HepG2 (cell line): Measurements from ENCODE around the gene INAFM1. TPM values are rescaled to one million over a fixed set of nuclear protein-coding genes. Genes with fewer than 3 reads are reported as not detected.

Experiments
- CEBPB ChIP-seq: IDR thresholded peaks from 2 replicates; pipeline ENCODE4 v1.6.1; 2011; ENCODE audit warnings: low read depth, low read length, improper control_type of control experiment, borderline replicate concordance
- FOXA1 ChIP-seq, 2 experiments: fragments of 450-650 bp in 1 of 2; sonication (generic) in 1 of 2; formaldehyde crosslinking in 1 of 2; IDR thresholded peaks; 2 replicates each; pipeline versions ENCODE4 v1.4.0 to v1.6.1; 2016 to 2020; ENCODE audit warnings: missing genetic modification reagents in 1 of 2
- FOXJ3 ChIP-seq: sonication (generic); formaldehyde crosslinking; IDR thresholded peaks from 2 replicates; pipeline ENCODE4 v1.4.0; 2020; ENCODE audit warnings: missing genetic modification reagents, mild to moderate bottlenecking, borderline replicate concordance
- GFI1 ChIP-seq: sonication (generic); formaldehyde crosslinking; IDR thresholded peaks from 2 replicates; pipeline ENCODE4 v1.5.0; 2020; ENCODE audit warnings: missing genetic modification reagents, mild to moderate bottlenecking, borderline replicate concordance
- HNF4G ChIP-seq, 2 experiments: sonication (generic) in 1 of 2; formaldehyde crosslinking in 1 of 2; IDR thresholded peaks; 2 replicates each; pipeline versions ENCODE4 v1.4.0 to v1.6.1; 2011 to 2020; ENCODE audit warnings: borderline replicate concordance in 2 of 2, low read depth in 2 of 2, mild to moderate bottlenecking in 2 of 2, low read length in 1 of 2, missing genetic modification reagents in 1 of 2, moderate library complexity in 1 of 2
- MAFK ChIP-seq, 2 experiments: IDR thresholded peaks in 1 of 2; conservative IDR thresholded peaks in 1 of 2; 2 replicates each; pipeline ENCODE4 v1.6.1; 2011; ENCODE audit warnings: improper control_type of control experiment in 2 of 2, low read length in 2 of 2
- PATZ1 ChIP-seq: sonication (generic); formaldehyde crosslinking; IDR thresholded peaks from 2 replicates; pipeline ENCODE4 v1.4.0; 2020; ENCODE audit warnings: missing genetic modification reagents
- POGK ChIP-seq: sonication (generic); formaldehyde crosslinking; conservative IDR thresholded peaks from 2 replicates; pipeline ENCODE4 v1.8.0; 2022; ENCODE audit warnings: mild to moderate bottlenecking, moderate library complexity, missing genetic modification reagents
- REPIN1 ChIP-seq: sonication (generic); formaldehyde crosslinking; IDR thresholded peaks from 2 replicates; pipeline ENCODE4 v1.8.0; 2022; ENCODE audit warnings: missing genetic modification reagents, low read depth, mild to moderate bottlenecking, borderline replicate concordance
- TEAD3 ChIP-seq: optimal IDR thresholded peaks from 2 replicates; pipeline ENCODE3; 2016; ENCODE audit warnings: borderline replicate concordance
- ZBTB21 ChIP-seq: sonication (generic); formaldehyde crosslinking; IDR thresholded peaks from 2 replicates; pipeline ENCODE4 v1.4.0; 2020; ENCODE audit warnings: missing genetic modification reagents
- ZFP91 ChIP-seq: sonication (generic); formaldehyde crosslinking; IDR thresholded peaks from 2 replicates; pipeline ENCODE4 v1.9.0; 2022; ENCODE audit warnings: missing genetic modification reagents, mild to moderate bottlenecking, borderline replicate concordance
- ZMYM3 ChIP-seq: sonication (generic); formaldehyde crosslinking; IDR thresholded peaks from 2 replicates; pipeline ENCODE4 v1.5.1; 2020; ENCODE audit warnings: mild to moderate bottlenecking, missing genetic modification reagents
- ZNF275 ChIP-seq: sonication (generic); formaldehyde crosslinking; IDR thresholded peaks from 2 replicates; pipeline ENCODE4 v1.8.0; 2022; ENCODE audit warnings: missing genetic modification reagents, mild to moderate bottlenecking, inconsistent platforms, borderline replicate concordance
- ZNF331 ChIP-seq: sonication (generic); formaldehyde crosslinking; IDR thresholded peaks from 2 replicates; pipeline ENCODE4 v1.4.0; 2020; ENCODE audit warnings: missing genetic modification reagents
- ZNF788 ChIP-seq: sonication (generic); formaldehyde crosslinking; IDR thresholded peaks from 2 replicates; pipeline ENCODE4 v1.5.0; 2020; ENCODE audit warnings: mild to moderate bottlenecking, missing genetic modification reagents, borderline replicate concordance
- ZNF800 ChIP-seq: sonication (generic); formaldehyde crosslinking; IDR thresholded peaks from 2 replicates; pipeline ENCODE4 v1.4.0; 2020; ENCODE audit warnings: missing genetic modification reagents
- polyA plus RNA-seq, 8 experiments: library from polyadenylated mRNA; depleted of rRNA in 3 of 8; stranded (reverse) in 7 of 8; unstranded in 1 of 8; fragments of >200 nt; fragmentation: Illumina TruSeq in 4 of 8; extraction: Trizol in 4 of 8; gene quantifications; 2 replicates each; pipeline versions ENCODE4 v1.2.1 to v1.2.3, GENCODE V29; 2011 to 2016; ENCODE audit warnings: low read depth in 4 of 8, missing spikeins in 1 of 8, mixed read lengths in 1 of 8; ENCODE audit not compliant: insufficient read depth in 1 of 8
- total RNA-seq, 5 experiments: library from RNA; depleted of rRNA; stranded (reverse); fragments of >200 nt; fragmentation: Illumina TruSeq; extraction: Trizol; gene quantifications; 2 replicates each; pipeline ENCODE4 v1.2.3, GENCODE V29; 2016; ENCODE audit warnings: low read depth in 1 of 5

The INAFM1 gene
- total and polyA plus RNA-seq, 2 of the 13 experiments (the other 11 are each of a cell fraction or from before 2014, with no cell fraction given), result 0.88 to 1.9 TPM

- TF ChIP-seq FOXA1 (IDR thresholded peaks at IDR 0.05) (no peak), FOXA1 (CRISPR knock-in tag; IDR thresholded peaks at IDR 0.05) (peak; percentile 69; the same call in 1 of the 2 replicates), PATZ1 (CRISPR knock-in tag) (peak; percentile 76), TEAD3 (peak; percentile 96), ZNF275 (CRISPR knock-in tag) (peak; percentile 53; the same call in 1 of the 2 replicates), REPIN1 (CRISPR knock-in tag) (peak; percentile 64; the same call in 1 of the 2 replicates), CEBPB (peak; percentile 99), ZMYM3 (peak; percentile 85), GFI1 (peak; percentile 61; the same call in 1 of the 2 replicates), ZBTB21 (CRISPR knock-in tag) (peak; percentile 98), POGK (CRISPR knock-in tag) (peak; percentile 61; the same call in 1 of the 2 replicates), HNF4G (IDR thresholded peaks at IDR 0.05; ENCODE audit: borderline replicate concordance, low read depth, low read length) (peak; percentile 98), HNF4G (CRISPR knock-in tag; IDR thresholded peaks at IDR 0.05; ENCODE audit: borderline replicate concordance, low read depth) (peak; percentile 61; the same call in 1 of the 2 replicates), MAFK (conservative IDR thresholded peaks at IDR 0.05 in 1 of 2, IDR thresholded peaks at IDR 0.05 in 1 of 2; ENCODE audit: low read length in 2 of 2) (peak in 1 of 2 experiments; percentile 44; a peak in 3 of 4 replicates), ZNF331 (CRISPR knock-in tag) (peak; percentile 92), ZFP91 (CRISPR knock-in tag) (peak; percentile 54; the same call in 1 of the 2 replicates), FOXJ3 (CRISPR knock-in tag) (peak; percentile 70; the same call in 1 of the 2 replicates), ZNF788 (peak; percentile 86), ZNF800 (CRISPR knock-in tag) (peak; percentile 48; the same call in 1 of the 2 replicates)
These were observed 40.6 kb downstream of the INAFM1 start (continued) for GRCh38 chr19:47315125-47315821.
